Measurements from ENCODE around the gene SMPDL3B. TPM values are rescaled to one million over a fixed set of nuclear protein-coding genes. Genes with fewer than 3 reads are reported as not detected.
"Not testable (repeated sequence)": the region's sequence is repeated elsewhere in the genome, so short reads cannot be mapped to it uniquely, and the experiment has no call there.

Gene SMPDL3B
- total RNA-seq, 4 donors from 2014 or later: 0.76 to 6.3 (median 1.9) TPM

DNA sequence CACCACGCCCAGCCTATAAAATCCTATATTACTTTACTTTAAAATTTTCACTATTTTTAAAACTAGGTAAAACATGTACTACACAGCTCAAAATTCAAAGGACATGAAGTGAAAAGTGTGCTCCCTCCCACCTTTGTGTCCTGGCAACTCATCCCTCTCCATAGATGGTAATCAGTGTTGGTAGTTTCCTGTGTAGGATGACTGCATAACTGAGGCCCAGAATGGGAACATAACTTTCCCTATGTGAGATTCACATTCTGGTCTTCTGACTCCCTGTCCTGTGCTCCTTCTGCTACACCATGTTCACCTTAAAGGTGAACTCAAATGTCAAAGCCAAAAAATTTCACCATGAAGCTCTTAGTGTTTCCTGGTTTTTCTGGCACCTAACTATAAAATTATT lies 64.3 kb downstream of the SMPDL3B start:
- Histone ChIP-seq H3K27ac (no peak overlapping the region), H3K27me3 (no peaks in the 10 kb centered on the region), H3K4me1 (peaks cover 0 to under 1% (median 0%) of the 10 kb centered on the region in 3 donors), H3K36me3 (peaks cover 10 to 100% (median 19%) of the 10 kb centered on the region in 3 donors), H3K9me3 (no peaks in the 10 kb centered on the region), H3K4me3 (no peak overlapping the region)
- 92 to 94% methylated on average over 1 of the region's 1 CpG for WGBS, 2 donors
- DNase-seq: no peak
- intact Hi-C loops (cut with DNase I): no loop called here
- TF ChIP-seq, protein P1, sequence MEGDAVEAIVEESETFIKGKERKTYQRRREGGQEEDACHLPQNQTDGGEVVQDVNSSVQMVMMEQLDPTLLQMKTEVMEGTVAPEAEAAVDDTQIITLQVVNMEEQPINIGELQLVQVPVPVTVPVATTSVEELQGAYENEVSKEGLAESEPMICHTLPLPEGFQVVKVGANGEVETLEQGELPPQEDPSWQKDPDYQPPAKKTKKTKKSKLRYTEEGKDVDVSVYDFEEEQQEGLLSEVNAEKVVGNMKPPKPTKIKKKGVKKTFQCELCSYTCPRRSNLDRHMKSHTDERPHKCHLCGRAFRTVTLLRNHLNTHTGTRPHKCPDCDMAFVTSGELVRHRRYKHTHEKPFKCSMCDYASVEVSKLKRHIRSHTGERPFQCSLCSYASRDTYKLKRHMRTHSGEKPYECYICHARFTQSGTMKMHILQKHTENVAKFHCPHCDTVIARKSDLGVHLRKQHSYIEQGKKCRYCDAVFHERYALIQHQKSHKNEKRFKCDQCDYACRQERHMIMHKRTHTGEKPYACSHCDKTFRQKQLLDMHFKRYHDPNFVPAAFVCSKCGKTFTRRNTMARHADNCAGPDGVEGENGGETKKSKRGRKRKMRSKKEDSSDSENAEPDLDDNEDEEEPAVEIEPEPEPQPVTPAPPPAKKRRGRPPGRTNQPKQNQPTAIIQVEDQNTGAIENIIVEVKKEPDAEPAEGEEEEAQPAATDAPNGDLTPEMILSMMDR (IDR thresholded peaks at IDR 0.05): no peak
- no peak for TF ChIP-seq POLR2A (IDR thresholded peaks at IDR 0.05)

DNA sequence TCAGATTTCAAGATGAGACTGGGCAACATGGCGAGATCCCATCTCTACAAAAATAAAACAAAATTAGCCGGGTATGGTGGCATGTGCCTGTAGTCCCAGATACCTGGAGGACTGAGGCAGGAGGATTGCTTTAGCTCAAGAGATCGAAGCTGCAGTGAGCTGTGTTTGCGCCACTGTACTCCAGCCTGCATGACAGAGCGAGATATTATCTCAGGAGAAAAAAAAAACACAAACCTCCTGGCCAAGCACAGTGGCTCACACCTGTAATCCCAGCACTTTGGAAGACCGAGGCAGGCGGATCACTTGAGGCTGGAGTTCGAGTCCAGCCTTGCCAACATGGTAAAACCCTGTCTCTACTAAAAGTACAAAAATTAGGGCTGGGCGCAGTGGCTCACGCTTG lies 67.8 kb downstream of the SMPDL3B start:
- no peak for DNase-seq
- H3K4me3 ChIP-seq: no peak overlapping the region
- no peaks in the 10 kb centered on the region for H3K9me3 ChIP-seq
- TF ChIP-seq, protein P1 (IDR thresholded peaks at IDR 0.05): no peak
- TF ChIP-seq POLR2A (IDR thresholded peaks at IDR 0.05): no peak
- WGBS, 2 donors: 99% methylated on average over 10 of the region's 10 CpGs; no CpG with 5 or more reads in 1 of the 2 donors
- intact Hi-C loops (cut with DNase I): no loop called here
- H3K27me3 ChIP-seq: no peaks in the 10 kb centered on the region
- H3K4me1 ChIP-seq: no peaks in the 10 kb centered on the region
- no peak overlapping the region for H3K27ac ChIP-seq
- H3K36me3 ChIP-seq: peaks cover 10 to 98% (median 19%) of the 10 kb centered on the region in 3 donors

- WGBS, 2 donors: 94 to 97% methylated on average over 8 of the region's 8 CpGs
- H3K9me3 ChIP-seq; H3K27me3 ChIP-seq; H3K4me1 ChIP-seq; DNase-seq; intact Hi-C loops (cut with DNase I); H3K27ac ChIP-seq; H3K4me3 ChIP-seq: not testable (repeated sequence)
- H3K36me3 ChIP-seq: peaks cover 7 to 96% (median 19%) of the 10 kb centered on the region in 3 donors
Measured at GRCh38 chr1:28003117-28003516, 68.3 kb downstream of the SMPDL3B start.

Other genes starting within 250 kb of the SMPDL3B start
- gene FAM76A, start 209.0 kb upstream of the SMPDL3B start, total RNA-seq: 10 to 100 TPM in 1 of 4 donors, 1 to 10 TPM in 3; 4.9 to 14.7 (median 9.5) TPM
- 10 to 100 TPM; 52.6 to 64.4 (median 56.8) TPM for gene STX12, start 161.8 kb upstream of the SMPDL3B start, total RNA-seq
- 10 to 100 TPM; 21.3 to 41.2 (median 33.4) TPM for gene PPP1R8, start 104.2 kb upstream of the SMPDL3B start, total RNA-seq
- 10 to 100 TPM in 2 of 4 donors, 1 to 10 TPM in 2; 2.0 to 13.9 (median 8.6) TPM for gene THEMIS2, start 62.5 kb upstream of the SMPDL3B start, total RNA-seq
- gene RPA2, start 20.4 kb upstream of the SMPDL3B start, total RNA-seq: 10 to 100 TPM; 11.8 to 38.2 (median 23.4) TPM
- 1 to 10 TPM; 2.9 to 6.2 (median 4.3) TPM for gene XKR8, start 25.0 kb downstream of the SMPDL3B start, total RNA-seq
- 10 to 100 TPM; 13.8 to 21.9 (median 15.8) TPM for gene EYA3, start 153.6 kb downstream of the SMPDL3B start, total RNA-seq
- 10 to 100 TPM in 1 of 4 donors, 1 to 10 TPM in 3; 2.7 to 12.8 (median 8.9) TPM for gene PTAFR, start 241.7 kb downstream of the SMPDL3B start, total RNA-seq

Data from esophagus squamous epithelium (tissue), 5 donors.